Mesendoderm (in vitro differentiated cells): Measurements from ENCODE around the gene FREM2.

ENCODE experiments used
- DNase-seq: peaks from one replicate; pipeline ENCODE4 v3.0.0; 2013
- H2AK5ac ChIP-seq: 2 replicates; pipeline ENCODE4 v1.6.1; 2013; ENCODE audit warnings: low read length, inconsistent platforms
- H2BK120ac ChIP-seq: 2 replicates; pipeline ENCODE4 v1.6.1; 2013; ENCODE audit warnings: low read depth, mild to moderate bottlenecking, low read length, moderate library complexity, mixed read lengths
- H2BK15ac ChIP-seq: replicated peaks from 2 replicates; pipeline ENCODE4 v1.6.1; 2013; ENCODE audit warnings: low read depth, mild to moderate bottlenecking, moderate library complexity
- H2BK5ac ChIP-seq: 2 replicates; pipeline ENCODE4 v1.6.1; 2013; ENCODE audit warnings: low read length, inconsistent platforms
- H3K18ac ChIP-seq: 2 replicates; pipeline ENCODE4 v1.6.1; 2013; ENCODE audit warnings: mild to moderate bottlenecking, low read length, mixed read lengths
- H3K23ac ChIP-seq: one replicate; pipeline ENCODE4 v1.6.1; 2013; ENCODE audit warnings: low read length
- H3K27ac ChIP-seq: 2 replicates; pipeline ENCODE4 v1.5.1; 2013; ENCODE audit warnings: low read depth, mild to moderate bottlenecking, inconsistent platforms, low read length, moderate library complexity
- H3K27me3 ChIP-seq: 2 replicates; pipeline ENCODE4 v1.6.1; 2013; ENCODE audit warnings: low read length, control low read depth, mild to moderate bottlenecking, inconsistent platforms; ENCODE audit not compliant: insufficient read depth, poor library complexity
- H3K36me3 ChIP-seq: 2 replicates; pipeline ENCODE4 v1.6.1; 2013; ENCODE audit warnings: low read length, inconsistent platforms; ENCODE audit not compliant: control insufficient read depth, insufficient read depth
- H3K4ac ChIP-seq: one replicate; pipeline ENCODE4 v1.6.1; 2013; ENCODE audit warnings: low read depth, mild to moderate bottlenecking, low read length, moderate library complexity
- H3K4me1 ChIP-seq: 2 replicates; pipeline ENCODE4 v1.6.1; 2013; ENCODE audit warnings: low read depth, low read length, inconsistent platforms; ENCODE audit not compliant: control insufficient read depth
- H3K4me2 ChIP-seq: 2 replicates; pipeline ENCODE4 v1.6.1; 2013; ENCODE audit warnings: low read length
- H3K4me3 ChIP-seq: 2 replicates; pipeline ENCODE4 v1.5.1; 2013; ENCODE audit warnings: mild to moderate bottlenecking, low read length
- H3K56ac ChIP-seq: one replicate; pipeline ENCODE4 v1.6.1; 2013; ENCODE audit warnings: low read length
- H3K79me1 ChIP-seq: 2 replicates; pipeline ENCODE4 v1.6.1; 2013; ENCODE audit warnings: low read length, inconsistent platforms
- H3K79me2 ChIP-seq: 2 replicates; pipeline ENCODE4 v1.6.1; 2013; ENCODE audit warnings: mild to moderate bottlenecking, low read length; ENCODE audit not compliant: control insufficient read depth, insufficient read depth
- H3K9ac ChIP-seq: 2 replicates; pipeline ENCODE4 v1.6.1; 2013; ENCODE audit warnings: low read length, inconsistent platforms
- H4K5ac ChIP-seq: one replicate; pipeline ENCODE4 v1.6.1; 2013; ENCODE audit warnings: low read length
- H4K8ac ChIP-seq: one replicate; pipeline ENCODE4 v1.6.1; 2013; ENCODE audit warnings: low read depth, mild to moderate bottlenecking, control low read depth, low read length, moderate library complexity
- WGBS: extraction: QIAGEN DNeasy Blood & Tissue Kit; methylation state at CpG from one replicate; pipeline ENCODE4 v1.1.7; 2013; ENCODE audit warnings: low lambda C conversion rate, missing lambda C conversion rate; ENCODE audit not compliant: insufficient coverage; ENCODE audit errors: extremely low coverage; 5-methylcytosine and 5-hydroxymethylcytosine counted together

The FREM2 gene

GRCh38 chr13:38688674-38689073, 1.8 kb downstream of the FREM2 start:
- Histone ChIP-seq H3K4me1 (no peaks in the 10 kb centered on the region), H3K27ac (no peak overlapping the region), H3K23ac (no peak overlapping the region), H3K4me3 (no peak overlapping the region), H2BK15ac (no peak overlapping the region), H3K18ac (no peak overlapping the region), H2AK5ac (no peak overlapping the region), H3K79me1 (no peaks in the 10 kb centered on the region), H3K27me3 (no peaks in the 10 kb centered on the region), H3K9ac (no peak overlapping the region), H3K36me3 (no peaks in the 10 kb centered on the region), H4K5ac (no peak overlapping the region), H3K4ac (no peak overlapping the region), H3K79me2 (no peaks in the 10 kb centered on the region), H2BK5ac (no peak overlapping the region), H3K4me2 (no peak overlapping the region), H4K8ac (no peak overlapping the region), H2BK120ac (no peak overlapping the region), H3K56ac (no peak overlapping the region)
- no CpG with 5 or more reads among the region's 12 CpGs for WGBS
- DNase-seq: no peak

- Histone ChIP-seq H3K18ac (no peak overlapping the region), H3K79me1 (no peaks in the 10 kb centered on the region), H3K27me3 (no peaks in the 10 kb centered on the region), H3K27ac (no peak overlapping the region), H3K79me2 (no peaks in the 10 kb centered on the region), H3K36me3 (no peaks in the 10 kb centered on the region), H3K4me3 (no peak overlapping the region), H3K4me1 (no peaks in the 10 kb centered on the region), H3K4me2 (no peak overlapping the region), H2BK5ac (no peak overlapping the region), H4K8ac (no peak overlapping the region), H3K23ac (no peak overlapping the region), H3K56ac (no peak overlapping the region), H3K4ac (no peak overlapping the region), H2AK5ac (no peak overlapping the region), H2BK120ac (no peak overlapping the region), H3K9ac (no peak overlapping the region), H4K5ac (no peak overlapping the region), H2BK15ac (no peak overlapping the region)
- no peak for DNase-seq
- no CpG with 5 or more reads among the region's 2 CpGs for WGBS
Measured at GRCh38 chr13:38690231-38690630, 3.4 kb downstream of the FREM2 start.

- WGBS: no CpG with 5 or more reads among the region's 2 CpGs
- no peaks in the 10 kb centered on the region for H3K79me1 ChIP-seq
- no peak overlapping the region for H2BK15ac ChIP-seq
- no peaks in the 10 kb centered on the region for H3K79me2 ChIP-seq
- no peak overlapping the region for H3K18ac ChIP-seq
- H3K4me1 ChIP-seq: no peaks in the 10 kb centered on the region
- no peak overlapping the region for H3K9ac ChIP-seq
- H3K56ac ChIP-seq: no peak overlapping the region
- no peak overlapping the region for H2BK120ac ChIP-seq
- no peak for DNase-seq
- no peak overlapping the region for H3K27ac ChIP-seq
- H3K36me3 ChIP-seq: no peaks in the 10 kb centered on the region
- H4K8ac ChIP-seq: no peak overlapping the region
- H2AK5ac ChIP-seq: no peak overlapping the region
- no peak overlapping the region for H3K4ac ChIP-seq
- H3K27me3 ChIP-seq: no peaks in the 10 kb centered on the region
- H4K5ac ChIP-seq: no peak overlapping the region
- H3K4me2 ChIP-seq: no peak overlapping the region
- H3K23ac ChIP-seq: no peak overlapping the region
- no peak overlapping the region for H2BK5ac ChIP-seq
- H3K4me3 ChIP-seq: no peak overlapping the region
Measured at GRCh38 chr13:38693168-38693567, 6.3 kb downstream of the FREM2 start.

DNA sequence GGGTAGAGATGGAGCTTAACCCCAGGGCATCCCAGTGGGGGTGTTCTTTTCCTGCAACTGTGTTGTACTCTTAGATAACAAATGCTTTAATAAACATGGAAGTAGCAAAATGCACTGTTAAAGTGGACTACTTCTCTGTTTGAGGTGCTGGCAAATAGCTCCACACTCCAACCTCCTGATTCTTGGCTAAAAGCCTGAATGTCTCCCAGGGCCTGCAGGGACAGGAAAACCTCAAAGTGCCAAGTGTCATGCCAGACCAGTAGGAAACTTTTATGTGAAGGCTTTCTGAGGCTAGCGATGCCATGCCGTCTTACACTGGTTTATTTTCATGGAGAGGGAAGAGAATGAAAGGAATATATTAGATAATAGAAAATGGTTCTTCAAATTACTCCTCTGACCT, 6.8 kb downstream of the FREM2 start:
- Histone ChIP-seq H3K4ac (no peak overlapping the region), H3K18ac (no peak overlapping the region), H3K4me3 (no peak overlapping the region)

GRCh38 chr13:38697197-38697596, 10.3 kb downstream of the FREM2 start:
- H3K9ac ChIP-seq: no peak overlapping the region
- H3K79me2 ChIP-seq: no peaks in the 10 kb centered on the region
- no peak overlapping the region for H4K5ac ChIP-seq
- H4K8ac ChIP-seq: no peak overlapping the region
- no peak overlapping the region for H2BK120ac ChIP-seq
- H3K4me3 ChIP-seq: no peak overlapping the region
- DNase-seq: no peak
- no peaks in the 10 kb centered on the region for H3K4me1 ChIP-seq
- no peak overlapping the region for H3K23ac ChIP-seq
- H2BK5ac ChIP-seq: no peak overlapping the region
- whole genome bisulfite sequencing: no CpG with 5 or more reads among the region's 1 CpG
- no peak overlapping the region for H2AK5ac ChIP-seq
- H3K79me1 ChIP-seq: no peaks in the 10 kb centered on the region
- no peak overlapping the region for H3K56ac ChIP-seq
- no peak overlapping the region for H3K4me2 ChIP-seq
- no peak overlapping the region for H3K27ac ChIP-seq
- H2BK15ac ChIP-seq: no peak overlapping the region
- H3K18ac ChIP-seq: no peak overlapping the region
- H3K27me3 ChIP-seq: no peaks in the 10 kb centered on the region
- H3K4ac ChIP-seq: no peak overlapping the region
- H3K36me3 ChIP-seq: no peaks in the 10 kb centered on the region

More for the DNA sequence above, 6.8 kb downstream of the FREM2 start:
- no peak overlapping the region for H4K8ac ChIP-seq
- H2AK5ac ChIP-seq: no peak overlapping the region
- no peak overlapping the region for H3K9ac ChIP-seq
- H3K27me3 ChIP-seq: no peaks in the 10 kb centered on the region
- no peak overlapping the region for H3K23ac ChIP-seq
- H3K27ac ChIP-seq: no peak overlapping the region
- H3K36me3 ChIP-seq: no peaks in the 10 kb centered on the region
- H3K4me1 ChIP-seq: no peaks in the 10 kb centered on the region
- no peak for DNase-seq
- H2BK120ac ChIP-seq: no peak overlapping the region
- no peaks in the 10 kb centered on the region for H3K79me1 ChIP-seq
- H3K4me2 ChIP-seq: no peak overlapping the region
- WGBS: no CpG with 5 or more reads among the region's 2 CpGs
- H2BK5ac ChIP-seq: no peak overlapping the region
- H4K5ac ChIP-seq: no peak overlapping the region
- no peaks in the 10 kb centered on the region for H3K79me2 ChIP-seq
- no peak overlapping the region for H2BK15ac ChIP-seq
- H3K56ac ChIP-seq: no peak overlapping the region

GRCh38 chr13:38697628-38698333, 10.9 kb downstream of the FREM2 start:
- Histone ChIP-seq H2BK15ac (no peak overlapping the region), H2AK5ac (no peak overlapping the region), H4K5ac (no peak overlapping the region), H3K56ac (no peak overlapping the region), H3K23ac (no peak overlapping the region), H3K27me3 (no peaks in the 10 kb centered on the region), H3K36me3 (no peaks in the 10 kb centered on the region), H3K4me2 (no peak overlapping the region), H3K18ac (no peak overlapping the region), H3K79me2 (no peaks in the 10 kb centered on the region), H2BK5ac (no peak overlapping the region), H4K8ac (no peak overlapping the region), H3K4me3 (no peak overlapping the region), H3K4ac (no peak overlapping the region), H3K9ac (no peak overlapping the region), H2BK120ac (no peak overlapping the region), H3K27ac (no peak overlapping the region), H3K4me1 (no peaks in the 10 kb centered on the region), H3K79me1 (no peaks in the 10 kb centered on the region)
- WGBS: no CpG with 5 or more reads among the region's 2 CpGs
- DNase-seq: peak; percentile 46
